ENCODE data around the gene MIOS.

Gene MIOS

DNA sequence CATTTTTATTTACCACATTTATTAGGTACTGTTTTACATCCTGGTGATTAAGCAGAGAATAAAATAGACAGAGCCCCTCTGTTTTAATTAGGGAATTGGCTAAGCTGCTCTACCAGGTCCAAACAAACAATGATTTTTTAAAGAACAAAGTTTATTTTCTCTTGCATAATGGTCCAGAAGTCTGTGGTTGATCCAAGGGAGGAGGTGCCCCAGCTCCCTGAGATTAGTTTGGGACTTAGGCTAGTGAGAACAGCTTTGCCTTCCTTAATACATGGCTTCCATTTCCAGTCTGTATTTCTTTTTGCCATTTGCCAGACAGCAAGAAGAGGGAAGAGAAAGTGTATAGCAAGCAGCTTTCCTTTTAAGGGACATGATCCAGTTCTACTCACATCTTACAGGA lies 2.9 kb upstream of the MIOS start:
- Histone ChIP-seq H3K9me2 (replicated peaks; ENCODE audit: insufficient read depth, low read length) (no peaks in the 10 kb centered on the region), H3K9me3 (replicated peaks; ENCODE audit: insufficient read depth, low read length) (no peaks in the 10 kb centered on the region), H3F3A (ENCODE audit: insufficient read depth, low read length) (peaks cover 9% of the 10 kb centered on the region; the same call in 1 of the 2 replicates), H4K20me1 (ENCODE audit: insufficient read depth, low read length) (no peaks in the 10 kb centered on the region), H3K79me2 (ENCODE audit: low read length) (peaks cover 18% of the 10 kb centered on the region), H3K27ac (ENCODE audit: low read length) (no peak overlapping the region), H3K36me3 (replicated peaks; ENCODE audit: insufficient read depth, low read length) (no peaks in the 10 kb centered on the region), H3K27me3 (replicated peaks; ENCODE audit: insufficient read depth, low read length) (no peaks in the 10 kb centered on the region), H3K4me2 (ENCODE audit: low read depth, low read length) (no peak overlapping the region), H3K9ac (ENCODE audit: low read length) (no peak overlapping the region), H3K4me3 (ENCODE audit: low read length) (no peak overlapping the region), H3K4me1 (ENCODE audit: low read length) (0 out of 2 replicates have a peak, but pooled peaks cover 4% of the 10 kb centered on the region), H2AFZ (ENCODE audit: low read length) (no peak overlapping the region)
- TF ChIP-seq EZH2 (optimal IDR thresholded peaks at IDR 0.05; ENCODE audit: low read depth, low read length) (no peak), EZH2phosphoT487 (IDR thresholded peaks at IDR 0.05; ENCODE audit: low read length) (no peak)
- DNase-seq, result no peak

DNA sequence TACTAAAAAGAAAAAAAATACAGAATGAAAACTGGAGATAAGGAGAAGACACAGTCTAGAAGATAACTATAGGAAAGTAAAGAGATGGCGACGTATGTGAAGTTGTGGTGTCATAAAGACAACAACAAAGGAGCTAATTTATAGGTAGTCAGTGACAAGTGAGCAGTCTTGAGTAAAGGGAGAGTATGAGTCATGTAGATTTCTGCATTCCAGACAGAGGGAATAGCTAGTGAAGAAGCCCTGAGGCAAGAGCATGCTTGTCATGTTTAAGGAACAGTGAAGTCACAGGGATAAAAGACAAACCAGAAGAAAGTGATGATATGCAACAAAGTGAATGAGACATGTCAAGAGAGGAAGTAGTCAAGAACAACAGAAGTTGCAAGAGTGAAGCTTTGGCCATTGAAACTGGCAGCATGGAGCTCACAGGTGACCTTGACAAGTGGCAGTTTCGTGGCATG lies 2.3 kb upstream of the MIOS start:
- Histone ChIP-seq H3K4me3 (ENCODE audit: low read length) (no peak overlapping the region), H3K27me3 (replicated peaks; ENCODE audit: insufficient read depth, low read length) (no peaks in the 10 kb centered on the region), H3K36me3 (replicated peaks; ENCODE audit: insufficient read depth, low read length) (no peaks in the 10 kb centered on the region), H3K9me3 (replicated peaks; ENCODE audit: insufficient read depth, low read length) (no peaks in the 10 kb centered on the region), H3K9me2 (replicated peaks; ENCODE audit: insufficient read depth, low read length) (no peaks in the 10 kb centered on the region), H3K4me1 (ENCODE audit: low read length) (0 out of 2 replicates have a peak, but pooled peaks cover 4% of the 10 kb centered on the region), H3K27ac (ENCODE audit: low read length) (no peak overlapping the region), H3K9ac (ENCODE audit: low read length) (no peak overlapping the region), H2AFZ (ENCODE audit: low read length) (no peak overlapping the region), H3F3A (ENCODE audit: insufficient read depth, low read length) (peaks cover 14% of the 10 kb centered on the region), H3K79me2 (ENCODE audit: low read length) (peaks cover 23% of the 10 kb centered on the region), H3K4me2 (ENCODE audit: low read depth, low read length) (no peak overlapping the region), H4K20me1 (ENCODE audit: insufficient read depth, low read length) (no peaks in the 10 kb centered on the region)
- TF ChIP-seq EZH2phosphoT487 (IDR thresholded peaks at IDR 0.05; ENCODE audit: low read length), result no peak
- no peak for TF ChIP-seq EZH2 (optimal IDR thresholded peaks at IDR 0.05; ENCODE audit: low read depth, low read length)
- TF ChIP-seq, protein P1, sequence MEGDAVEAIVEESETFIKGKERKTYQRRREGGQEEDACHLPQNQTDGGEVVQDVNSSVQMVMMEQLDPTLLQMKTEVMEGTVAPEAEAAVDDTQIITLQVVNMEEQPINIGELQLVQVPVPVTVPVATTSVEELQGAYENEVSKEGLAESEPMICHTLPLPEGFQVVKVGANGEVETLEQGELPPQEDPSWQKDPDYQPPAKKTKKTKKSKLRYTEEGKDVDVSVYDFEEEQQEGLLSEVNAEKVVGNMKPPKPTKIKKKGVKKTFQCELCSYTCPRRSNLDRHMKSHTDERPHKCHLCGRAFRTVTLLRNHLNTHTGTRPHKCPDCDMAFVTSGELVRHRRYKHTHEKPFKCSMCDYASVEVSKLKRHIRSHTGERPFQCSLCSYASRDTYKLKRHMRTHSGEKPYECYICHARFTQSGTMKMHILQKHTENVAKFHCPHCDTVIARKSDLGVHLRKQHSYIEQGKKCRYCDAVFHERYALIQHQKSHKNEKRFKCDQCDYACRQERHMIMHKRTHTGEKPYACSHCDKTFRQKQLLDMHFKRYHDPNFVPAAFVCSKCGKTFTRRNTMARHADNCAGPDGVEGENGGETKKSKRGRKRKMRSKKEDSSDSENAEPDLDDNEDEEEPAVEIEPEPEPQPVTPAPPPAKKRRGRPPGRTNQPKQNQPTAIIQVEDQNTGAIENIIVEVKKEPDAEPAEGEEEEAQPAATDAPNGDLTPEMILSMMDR (IDR thresholded peaks at IDR 0.05; ENCODE audit: low read length), result no peak
- no peak for DNase-seq

DNA sequence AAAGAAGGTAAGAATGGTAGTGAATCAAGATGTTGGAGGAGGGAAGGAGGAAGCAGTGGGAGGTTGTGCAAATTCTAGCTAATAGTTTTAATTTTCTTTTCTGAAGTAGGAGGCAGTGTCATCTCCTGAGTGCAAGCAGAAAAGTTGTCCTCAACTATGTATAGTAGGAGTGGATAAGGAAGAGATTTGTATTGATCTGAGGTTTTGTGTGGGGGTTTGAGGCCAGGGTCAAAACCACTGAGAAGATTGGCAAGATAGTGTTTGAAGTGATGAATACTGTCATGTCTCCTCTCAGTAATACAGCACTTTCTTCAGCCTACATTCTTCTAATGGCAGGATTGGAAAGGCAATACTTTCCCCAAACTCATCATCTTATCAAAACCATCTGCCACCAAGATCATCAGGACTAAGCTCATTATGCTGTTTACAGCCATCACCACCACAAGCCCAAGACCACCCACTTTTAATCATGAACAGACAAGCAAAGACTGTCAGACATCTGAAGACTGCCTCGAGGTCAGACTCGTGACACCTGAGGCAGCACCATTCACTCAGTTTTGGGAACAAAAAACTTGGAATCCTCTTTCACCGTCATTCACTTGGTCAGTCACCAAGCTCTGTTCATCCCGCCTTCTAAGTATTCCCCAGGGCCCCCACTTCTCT lies 1.5 kb upstream of the MIOS start:
- Histone ChIP-seq H3K4me3 (ENCODE audit: low read length) (no peak overlapping the region), H3K4me2 (ENCODE audit: low read depth, low read length) (no peak overlapping the region), H3K27ac (ENCODE audit: low read length) (no peak overlapping the region), H3F3A (ENCODE audit: insufficient read depth, low read length) (peaks cover 15% of the 10 kb centered on the region), H3K9me2 (replicated peaks; ENCODE audit: insufficient read depth, low read length) (no peaks in the 10 kb centered on the region), H3K9ac (ENCODE audit: low read length) (no peak overlapping the region), H4K20me1 (ENCODE audit: insufficient read depth, low read length) (no peaks in the 10 kb centered on the region), H2AFZ (ENCODE audit: low read length) (no peak overlapping the region), H3K9me3 (replicated peaks; ENCODE audit: insufficient read depth, low read length) (no peaks in the 10 kb centered on the region), H3K36me3 (replicated peaks; ENCODE audit: insufficient read depth, low read length) (no peaks in the 10 kb centered on the region), H3K27me3 (replicated peaks; ENCODE audit: insufficient read depth, low read length) (no peaks in the 10 kb centered on the region), H3K79me2 (ENCODE audit: low read length) (peaks cover 31% of the 10 kb centered on the region), H3K4me1 (ENCODE audit: low read length) (peaks cover 12% of the 10 kb centered on the region; the same call in 1 of the 2 replicates)
- no peak for DNase-seq
- TF ChIP-seq EZH2phosphoT487 (IDR thresholded peaks at IDR 0.05; ENCODE audit: low read length), result no peak

DNA sequence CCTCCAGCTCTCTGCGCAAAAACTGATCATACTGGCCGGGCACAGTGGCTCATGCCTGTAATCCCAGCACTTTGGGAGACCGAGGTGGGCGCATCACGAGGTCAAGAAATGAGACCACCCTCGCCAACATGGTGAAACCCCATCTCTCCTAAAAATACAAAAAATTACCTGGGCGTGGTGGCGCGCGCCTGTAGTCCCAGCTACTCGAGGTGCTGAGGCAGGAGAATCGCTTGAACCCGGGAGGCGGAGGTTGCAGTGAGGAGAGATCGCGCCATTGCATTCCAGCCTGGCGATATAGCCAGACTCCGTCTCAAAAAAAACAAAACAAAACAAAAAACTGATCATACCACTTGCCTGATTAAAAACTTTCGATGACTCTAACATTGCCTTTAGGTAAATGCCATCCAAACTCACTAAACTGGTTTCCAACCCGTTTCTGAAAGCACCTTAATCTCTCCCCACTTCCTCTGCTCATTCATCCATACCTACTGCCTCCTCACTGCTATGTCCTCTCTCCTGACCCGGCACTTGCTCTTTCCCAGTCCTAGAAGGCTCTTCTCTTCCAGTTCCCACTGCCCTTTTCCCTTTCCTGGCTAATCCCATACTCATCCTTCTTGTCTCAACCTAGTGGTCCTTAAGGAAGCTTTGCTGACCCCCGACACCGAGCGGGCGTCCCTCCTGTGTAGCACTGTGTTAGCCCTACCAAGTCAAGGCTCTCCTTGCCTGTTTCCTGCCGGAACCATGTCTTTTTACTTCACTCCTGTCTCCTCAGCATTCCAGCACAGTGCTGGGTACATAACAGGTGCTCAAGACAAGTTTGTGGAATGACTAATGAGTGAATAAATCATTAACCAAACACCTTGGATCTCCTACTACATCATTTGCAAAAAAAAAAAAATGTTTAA lies 686 bp upstream of the MIOS start:
- H3K27ac ChIP-seq (ENCODE audit: low read length), result peak overlapping the region; percentile 73; the same call in 1 of the 2 replicates
- peak overlapping the region; percentile 91; the same call in 1 of the 2 replicates for H3K9ac ChIP-seq (ENCODE audit: low read length)
- peak overlapping the region; percentile 86 for H3K4me3 ChIP-seq (ENCODE audit: low read length)
- TF ChIP-seq, protein P1 (IDR thresholded peaks at IDR 0.05; ENCODE audit: low read length), result no peak
- no peak for TF ChIP-seq EZH2phosphoT487 (IDR thresholded peaks at IDR 0.05; ENCODE audit: low read length)
- H3K4me1 ChIP-seq (ENCODE audit: low read length), result peaks cover 12% of the 10 kb centered on the region; the same call in 1 of the 2 replicates
- no peaks in the 10 kb centered on the region for H3K9me3 ChIP-seq (replicated peaks; ENCODE audit: insufficient read depth, low read length)
- H3K27me3 ChIP-seq (replicated peaks; ENCODE audit: insufficient read depth, low read length), result no peaks in the 10 kb centered on the region
- no peak for DNase-seq
- H3K4me2 ChIP-seq (ENCODE audit: low read depth, low read length), result peak overlapping the region; percentile 49
- peaks cover 15% of the 10 kb centered on the region for H3F3A ChIP-seq (ENCODE audit: insufficient read depth, low read length)
- no peaks in the 10 kb centered on the region for H3K36me3 ChIP-seq (replicated peaks; ENCODE audit: insufficient read depth, low read length)
- H2AFZ ChIP-seq (ENCODE audit: low read length), result peak overlapping the region; percentile 92
- no peaks in the 10 kb centered on the region for H3K9me2 ChIP-seq (replicated peaks; ENCODE audit: insufficient read depth, low read length)
- H4K20me1 ChIP-seq (ENCODE audit: insufficient read depth, low read length), result no peaks in the 10 kb centered on the region
- H3K79me2 ChIP-seq (ENCODE audit: low read length), result peaks cover 40% of the 10 kb centered on the region

Data from MM.1S (cell line).